Raji (cell line): Measurements from ENCODE around the gene RIBC2.

Experiments used
- POLR2A ChIP-seq: IDR thresholded peaks from 2 replicates; pipeline ENCODE4 v1.6.1; 2011; ENCODE audit warnings: low read depth, low read length, control low read depth; ENCODE audit not compliant: insufficient read depth

Gene RIBC2

DNA sequence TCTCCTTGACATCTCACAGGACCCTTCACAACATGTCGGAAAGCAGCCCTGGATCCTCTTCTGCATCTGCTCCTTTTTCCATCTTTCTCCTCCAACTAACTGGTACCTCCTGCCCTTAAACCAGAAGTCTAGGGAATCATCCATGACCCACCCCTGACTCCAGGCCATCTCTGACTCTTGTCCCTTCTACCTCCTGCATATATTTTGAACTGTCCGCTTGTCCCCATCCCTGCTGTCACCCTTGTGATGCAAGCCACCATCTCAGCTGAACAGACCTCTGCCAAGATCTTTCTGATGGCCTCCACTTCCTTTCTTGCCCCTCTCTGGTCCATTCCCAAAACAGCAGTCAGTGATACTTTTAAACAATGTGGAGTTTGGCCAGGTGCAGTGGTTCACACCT, 7.0 kb downstream of the RIBC2 start:
- TF ChIP-seq POLR2A, result no peak

DNA sequence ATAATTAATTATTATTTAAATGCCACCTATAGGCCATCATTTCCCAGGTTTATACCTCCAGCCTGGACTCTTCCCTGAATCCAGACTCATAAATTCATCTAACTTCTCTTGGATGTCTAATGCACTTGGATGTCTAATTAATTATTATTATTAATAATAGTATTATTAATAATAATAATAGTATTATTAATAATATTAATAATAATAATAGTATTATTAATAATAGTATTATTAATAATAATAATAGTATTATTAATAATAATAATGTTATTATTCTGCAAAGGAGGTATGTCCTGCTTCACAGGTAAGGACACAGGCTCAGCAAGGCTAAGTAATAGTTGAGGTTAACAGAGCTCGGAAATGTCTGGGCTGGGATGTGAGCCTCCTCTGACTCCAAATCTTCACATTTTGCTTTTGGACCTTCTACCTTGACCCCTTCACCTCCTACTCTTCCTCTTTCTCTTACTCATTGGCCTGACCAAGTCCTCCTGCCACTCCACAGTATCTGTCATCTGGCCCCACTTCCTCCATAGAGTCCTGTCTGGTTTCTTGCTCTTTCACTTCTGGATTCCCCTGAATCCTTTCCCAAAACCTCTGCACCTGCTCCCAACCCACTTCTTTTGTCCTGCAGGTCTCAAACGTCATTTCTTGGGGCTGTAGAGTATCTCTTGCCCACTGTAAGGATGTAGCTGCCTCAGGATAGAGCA, 8.0 kb downstream of the RIBC2 start:
- no peak for TF ChIP-seq POLR2A

DNA sequence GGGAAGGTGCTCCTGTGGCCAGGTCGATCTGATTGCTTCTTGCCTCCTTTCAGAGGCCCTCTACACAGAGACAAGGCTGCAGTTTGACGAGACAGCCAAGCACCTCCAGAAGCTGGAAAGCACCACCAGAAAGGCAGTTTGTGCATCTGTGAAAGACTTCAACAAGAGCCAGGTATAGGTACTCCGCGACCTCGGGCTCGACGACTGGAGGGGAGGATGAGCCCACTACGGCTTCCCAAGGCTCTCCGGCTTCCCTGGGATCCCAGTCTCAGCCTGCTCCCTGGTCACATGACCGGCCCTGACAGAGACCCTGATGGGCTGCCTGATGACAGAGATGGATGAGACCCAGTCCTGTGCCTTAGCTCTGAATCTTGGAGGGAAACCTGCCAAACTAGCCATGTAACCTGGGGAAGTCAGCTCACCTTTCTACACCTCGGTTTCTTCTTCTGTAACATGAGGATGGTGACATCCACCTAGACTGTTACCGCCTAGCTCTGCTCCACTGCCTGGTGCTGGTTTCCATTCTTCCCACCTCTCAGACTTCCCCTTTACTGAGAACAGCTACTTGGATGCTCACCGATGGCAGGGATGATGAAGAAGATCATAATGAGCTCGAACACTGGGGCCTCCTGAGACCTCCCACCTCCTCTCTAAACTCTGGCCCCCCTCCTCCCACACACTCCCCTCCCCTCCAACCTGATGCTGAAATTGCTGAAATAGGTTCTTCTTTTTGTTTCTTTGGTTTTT, 8.9 kb downstream of the RIBC2 start:
- no peak for TF ChIP-seq POLR2A

- TF ChIP-seq POLR2A, result no peak
These were observed 10.0 kb downstream of the RIBC2 start for GRCh38 chr22:45423524-45423923.

- no peak for TF ChIP-seq POLR2A
These were observed 10.8 kb downstream of the RIBC2 start for GRCh38 chr22:45424241-45424731.

DNA sequence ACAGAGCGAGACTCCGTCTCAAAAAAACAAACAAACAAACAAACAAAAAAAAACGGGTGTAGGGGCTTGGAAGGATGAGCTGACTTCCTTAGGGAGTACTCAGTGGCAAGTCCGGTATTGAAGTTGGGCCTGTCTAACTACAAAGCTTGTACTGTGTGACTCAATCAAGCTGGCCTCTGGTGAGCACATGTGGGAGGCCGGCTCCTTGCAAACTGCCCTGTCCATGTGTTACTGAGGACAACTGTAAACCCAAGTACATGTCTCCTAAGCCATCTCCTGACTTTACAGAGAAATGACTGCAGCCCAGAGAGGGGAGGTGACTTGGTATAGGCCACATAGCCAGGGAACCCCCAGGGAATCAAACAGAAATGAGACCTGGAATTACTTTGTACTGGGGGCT, 11.6 kb downstream of the RIBC2 start:
- TF ChIP-seq POLR2A, result no peak

GRCh38 chr22:45425531-45426265, 12.2 kb downstream of the RIBC2 start:
- no peak for TF ChIP-seq POLR2A

- TF ChIP-seq POLR2A, result no peak
These were observed 12.9 kb downstream of the RIBC2 start for GRCh38 chr22:45426387-45426786.

DNA sequence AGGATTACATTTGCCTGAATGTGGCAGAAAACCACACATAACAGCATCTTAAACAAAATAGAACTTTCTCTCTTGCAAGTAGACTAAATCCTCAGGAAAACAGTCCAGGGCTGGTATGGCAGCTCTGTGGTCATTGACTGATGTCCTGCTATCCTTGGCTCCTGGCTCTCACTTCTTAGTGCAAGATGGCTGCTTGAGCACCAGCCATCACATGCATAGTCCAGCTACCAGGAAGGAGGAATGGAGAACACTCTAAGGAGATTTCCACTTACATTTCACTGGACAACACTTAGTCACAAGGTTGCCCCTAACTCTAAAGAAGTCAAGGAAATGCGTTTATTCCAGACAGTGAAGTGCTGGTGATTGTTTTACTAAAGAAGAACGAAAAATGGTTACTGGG, 13.6 kb downstream of the RIBC2 start:
- TF ChIP-seq POLR2A, result no peak

- TF ChIP-seq POLR2A, result no peak
These were observed 15.2 kb downstream of the RIBC2 start for GRCh38 chr22:45428391-45429385.

DNA sequence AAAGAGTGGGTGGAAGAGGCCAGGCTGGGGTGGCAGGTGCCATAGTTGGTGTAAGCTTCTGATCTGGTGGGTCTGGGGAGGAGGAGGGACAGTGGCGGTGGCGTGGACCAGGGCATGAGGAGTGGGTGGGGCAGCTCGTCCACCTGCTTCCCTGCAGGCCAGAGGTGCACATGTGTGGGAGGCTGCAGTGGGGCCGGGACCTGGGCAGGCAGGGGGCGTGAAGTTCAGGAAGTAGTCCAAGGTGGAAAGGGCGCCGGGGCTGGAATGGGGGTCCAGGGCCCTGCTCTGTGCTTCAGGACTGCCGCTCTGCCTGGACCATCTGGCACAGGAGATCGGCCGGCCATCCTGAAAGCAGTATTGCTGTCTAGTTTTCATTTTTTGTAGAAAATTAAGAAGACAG, 15.9 kb downstream of the RIBC2 start:
- no peak for TF ChIP-seq POLR2A

- no peak for TF ChIP-seq POLR2A
These were observed 16.7 kb downstream of the RIBC2 start for GRCh38 chr22:45429981-45430775.

DNA sequence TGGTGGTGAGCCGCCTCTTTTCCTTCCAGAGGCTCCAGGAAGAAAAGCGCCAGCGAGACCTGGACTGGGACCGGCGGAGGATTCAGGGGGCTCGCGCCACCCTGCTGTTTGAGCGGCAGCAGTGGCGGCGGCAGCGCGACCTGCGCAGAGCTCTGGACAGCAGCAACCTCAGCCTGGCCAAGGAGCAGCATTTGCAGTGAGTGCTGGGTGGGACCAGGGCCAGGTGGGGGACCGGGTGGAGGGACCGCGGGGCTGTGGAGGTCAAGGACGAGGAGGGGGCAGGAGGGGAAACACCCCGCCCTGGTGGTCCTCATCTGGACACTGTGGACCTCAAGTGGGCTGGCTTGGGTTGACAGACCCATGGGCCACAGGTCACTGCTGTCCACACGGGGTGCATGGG, 17.4 kb downstream of the RIBC2 start:
- TF ChIP-seq POLR2A, result no peak

GRCh38 chr22:45434981-45435380, 21.5 kb downstream of the RIBC2 start:
- no peak for TF ChIP-seq POLR2A
